ENCODE data around the gene ZNF783. TPM values are rescaled to one million over a fixed set of nuclear protein-coding genes. Genes with fewer than 3 reads are reported as not detected.

The ZNF783 gene
- total and polyA plus RNA-seq, 2 experiments from 2014 or later, result 7.8 to 7.9 TPM

- no peak overlapping the region for H3K4me3 ChIP-seq
- no peak overlapping the region for H3K27ac ChIP-seq
- no peaks in the 10 kb centered on the region for H3K9me2 ChIP-seq (replicated peaks; ENCODE audit: insufficient read depth)
- H4K20me1 ChIP-seq (ENCODE audit: insufficient read depth, poor library complexity, severe bottlenecking), result no peaks in the 10 kb centered on the region
- no peaks in the 10 kb centered on the region for H3K36me3 ChIP-seq (replicated peaks; ENCODE audit: insufficient read depth, low read depth)
- peaks cover 8% of the 10 kb centered on the region for H3K4me1 ChIP-seq (ENCODE audit: insufficient read depth)
- no peak overlapping the region for H2AFZ ChIP-seq
- H3K4me2 ChIP-seq, result no peak overlapping the region
- 91% methylated on average over 3 of the region's 3 CpGs for WGBS (ENCODE audit: low lambda C conversion rate, missing lambda C conversion rate)
- DNase-seq (ENCODE audit: low spot score), result no peak
- H3K9me3 ChIP-seq (ENCODE audit: low read depth), result no peaks in the 10 kb centered on the region
- no peak for TF ChIP-seq CTCF (IDR thresholded peaks at IDR 0.05; ENCODE audit: poor library complexity)
- TF ChIP-seq EZH2 (IDR thresholded peaks at IDR 0.05; ENCODE audit: borderline replicate concordance), result no peak
- no peak for TF ChIP-seq EZH2phosphoT487 (IDR thresholded peaks at IDR 0.05; ENCODE audit: low read depth, severe bottlenecking, unreplicated experiment)
- peaks cover 34% of the 10 kb centered on the region for H3K79me2 ChIP-seq
- H3K27me3 ChIP-seq, result no peaks in the 10 kb centered on the region
Measured at GRCh38 chr7:149238051-149238450, 23.9 kb upstream of the ZNF783 start.

- peaks cover 8% of the 10 kb centered on the region for H3K4me1 ChIP-seq (ENCODE audit: insufficient read depth)
- peak within 1 kb of the TSS; percentile 78 for H2AFZ ChIP-seq
- H3K9me2 ChIP-seq (replicated peaks; ENCODE audit: insufficient read depth), result no peaks in the 10 kb centered on the region
- under 1% methylated on average over 51 of the region's 64 CpGs for WGBS (ENCODE audit: low lambda C conversion rate, missing lambda C conversion rate)
- peak within 1 kb of the TSS; percentile 89 for H3K4me3 ChIP-seq
- TF ChIP-seq EZH2phosphoT487 (IDR thresholded peaks at IDR 0.05; ENCODE audit: low read depth, severe bottlenecking, unreplicated experiment) (no peak), CTCF (IDR thresholded peaks at IDR 0.05; ENCODE audit: poor library complexity) (peak; percentile 89)
- H3K36me3 ChIP-seq (replicated peaks; ENCODE audit: insufficient read depth, low read depth), result no peaks in the 10 kb centered on the region
- H4K20me1 ChIP-seq (ENCODE audit: insufficient read depth, poor library complexity, severe bottlenecking), result peaks cover 2% of the 10 kb centered on the region
- no peaks in the 10 kb centered on the region for H3K9me3 ChIP-seq (ENCODE audit: low read depth)
- peak within 1 kb of the TSS; percentile 90 for H3K4me2 ChIP-seq
- H3K27me3 ChIP-seq, result no peaks in the 10 kb centered on the region
- H3K27ac ChIP-seq, result peak within 1 kb of the TSS; percentile 82
- peak; percentile 95 for DNase-seq (ENCODE audit: low spot score)
- H3K79me2 ChIP-seq, result peaks cover 48% of the 10 kb centered on the region
Measured at GRCh38 chr7:149239345-149240143, 22.5 kb upstream of the ZNF783 start, which contains the start of gene ZNF212. ZNF212 (plus strand) TSS chr7:149239651; CDS start chr7:149239779, 128 bp downstream.

GRCh38 chr7:149240637-149241036 is 21.4 kb upstream of the ZNF783 start:
- H3K4me2 ChIP-seq, result peak overlapping the region; percentile 90
- no peaks in the 10 kb centered on the region for H3K36me3 ChIP-seq (replicated peaks; ENCODE audit: insufficient read depth, low read depth)
- H3K27ac ChIP-seq, result no peak overlapping the region
- no peak overlapping the region for H2AFZ ChIP-seq
- TF ChIP-seq EZH2 (IDR thresholded peaks at IDR 0.05; ENCODE audit: borderline replicate concordance) (no peak), CTCF (IDR thresholded peaks at IDR 0.05; ENCODE audit: poor library complexity) (no peak), EZH2phosphoT487 (IDR thresholded peaks at IDR 0.05; ENCODE audit: low read depth, severe bottlenecking, unreplicated experiment) (no peak)
- no peaks in the 10 kb centered on the region for H3K9me2 ChIP-seq (replicated peaks; ENCODE audit: insufficient read depth)
- peaks cover 56% of the 10 kb centered on the region for H3K79me2 ChIP-seq
- no peaks in the 10 kb centered on the region for H3K9me3 ChIP-seq (ENCODE audit: low read depth)
- no peaks in the 10 kb centered on the region for H3K27me3 ChIP-seq
- H3K4me1 ChIP-seq (ENCODE audit: insufficient read depth), result peaks cover 8% of the 10 kb centered on the region
- no peak for DNase-seq (ENCODE audit: low spot score)
- H3K4me3 ChIP-seq, result peak overlapping the region; percentile 89
- peaks cover 8% of the 10 kb centered on the region for H4K20me1 ChIP-seq (ENCODE audit: insufficient read depth, poor library complexity, severe bottlenecking)
- WGBS (ENCODE audit: low lambda C conversion rate, missing lambda C conversion rate), result 92% methylated on average over 5 of the region's 5 CpGs

Measured in hepatocyte (in vitro differentiated cells).